Prostate gland (tissue), 2 donors: ENCODE data around the gene SCFD2. TPM values are rescaled to one million over a fixed set of nuclear protein-coding genes. Genes with fewer than 3 reads are reported as not detected.
"Not testable (repeated sequence)": the region's sequence is repeated elsewhere in the genome, so short reads cannot be mapped to it uniquely, and the experiment has no call there.

ENCODE experiments used
- DNase-seq: peaks from one replicate; pipeline ENCODE4 v3.0.0-alpha.2; 2019; ENCODE audit warnings: low spot score
- H3K27ac ChIP-seq, 2 donors: fragments of 200-600 bp; sonication (generic); 2 replicates each; pipeline ENCODE4 v1.5.1; 2017 to 2019
- H3K27me3 ChIP-seq: fragments of 200-600 bp; sonication (generic); replicated peaks from 2 replicates; pipeline ENCODE4 v1.5.1; 2019; ENCODE audit not compliant: insufficient read depth
- H3K36me3 ChIP-seq, 2 donors: fragments of 200-600 bp; sonication (generic); 1 replicate in 1 of 2; 2 replicates in 1 of 2; pipeline versions ENCODE4 v1.5.1 to v1.8.1; 2017 to 2019
- H3K4me1 ChIP-seq: fragments of 200-600 bp; sonication (generic); replicated peaks from 2 replicates; pipeline ENCODE4 v1.5.1; 2019
- H3K4me3 ChIP-seq, 2 donors: fragments of 200-600 bp; sonication (generic); 2 replicates each; pipeline ENCODE4 v1.5.1; 2017 to 2019
- H3K9me3 ChIP-seq: fragments of 200-600 bp; sonication (generic); 2 replicates; pipeline ENCODE4 v1.5.1; 2017
- CTCF ChIP-seq, 4 experiments: fragments of 200-600 bp in 2 of 4; fragments of 450-650 bp in 2 of 4; sonication (generic) in 2 of 4; IDR thresholded peaks; 1 replicate in 3 of 4; 2 replicates in 1 of 4; pipeline ENCODE4 v1.5.1; 2016 to 2019; ENCODE audit warnings: antibody characterized with exemption in 4 of 4, mild to moderate bottlenecking in 2 of 4, moderate library complexity in 2 of 4
- POLR2A ChIP-seq: fragments of 450-650 bp; IDR thresholded peaks from one replicate; pipeline ENCODE4 v1.6.1; 2016; ENCODE audit warnings: antibody characterized with exemption, mild to moderate bottlenecking
- POLR2AphosphoS5 ChIP-seq: sonication (generic); formaldehyde crosslinking; IDR thresholded peaks from one replicate; pipeline ENCODE4 v1.6.1; 2017; ENCODE audit warnings: antibody characterized with exemption
- WGBS: methylation state at CpG from one replicate; pipeline ENCODE4 v1.1.5; 2018; 5-methylcytosine and 5-hydroxymethylcytosine counted together
- intact Hi-C: fragments of 100-400 bp; cut with DNase I; formaldehyde crosslinking; loops from one replicate; pipeline ENCODE4 v1.14.2; 2022
- total RNA-seq, 2 donors: library from RNA; depleted of rRNA; stranded (reverse); fragments of >200 nt; gene quantifications; one replicate each; pipeline ENCODE4 v1.1.0, GENCODE V29; 2016

Gene SCFD2
- total RNA-seq, 2 donors from 2014 or later, result 10.7 to 21.1 TPM

DNA sequence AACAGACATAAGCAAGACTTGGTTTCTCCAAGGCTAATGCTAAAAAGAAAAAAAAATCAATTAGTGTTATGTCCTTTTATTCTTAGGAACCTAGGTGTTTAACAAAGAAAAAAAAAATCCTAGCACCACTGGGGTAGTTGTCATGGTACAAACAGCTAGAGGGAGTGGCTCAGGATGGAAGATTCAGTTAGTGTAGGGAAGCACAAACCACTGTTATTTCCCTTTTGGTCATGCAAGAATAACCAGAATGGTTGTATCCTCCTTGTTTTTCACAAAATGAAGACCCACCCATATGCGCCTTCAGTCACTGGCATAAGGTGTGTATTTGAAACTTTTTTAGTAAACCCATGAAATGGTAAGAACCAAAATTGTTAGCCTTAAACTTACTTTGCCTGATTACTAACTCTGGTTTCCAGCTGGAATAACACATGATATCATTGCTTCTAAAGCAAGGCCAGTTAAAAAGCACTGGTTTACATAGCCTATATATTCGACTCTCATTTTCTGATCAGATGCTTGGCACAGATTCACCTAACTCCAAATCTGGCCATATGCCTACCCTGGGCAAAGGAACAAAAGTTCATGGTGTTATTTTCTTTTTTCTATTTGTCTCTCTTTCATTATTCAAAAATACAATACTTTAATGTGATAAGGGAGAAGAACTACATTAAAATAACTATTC is 132.6 kb downstream of the SCFD2 start:
- no peak overlapping the region for H3K4me3 ChIP-seq
- no peaks in the 10 kb centered on the region for H3K27me3 ChIP-seq
- H3K27ac ChIP-seq, result no peak overlapping the region
- WGBS, result 53% methylated on average over 2 of the region's 2 CpGs
- no peak for DNase-seq
- H3K36me3 ChIP-seq, result no peaks in the 10 kb centered on the region
- TF ChIP-seq CTCF (IDR thresholded peaks at IDR 0.05) (no peak), POLR2A (no peak), POLR2AphosphoS5 (no peak)
- intact Hi-C loops, result no loop called here
- H3K4me1 ChIP-seq, result no peaks in the 10 kb centered on the region
- H3K9me3 ChIP-seq, result no peaks in the 10 kb centered on the region

DNA sequence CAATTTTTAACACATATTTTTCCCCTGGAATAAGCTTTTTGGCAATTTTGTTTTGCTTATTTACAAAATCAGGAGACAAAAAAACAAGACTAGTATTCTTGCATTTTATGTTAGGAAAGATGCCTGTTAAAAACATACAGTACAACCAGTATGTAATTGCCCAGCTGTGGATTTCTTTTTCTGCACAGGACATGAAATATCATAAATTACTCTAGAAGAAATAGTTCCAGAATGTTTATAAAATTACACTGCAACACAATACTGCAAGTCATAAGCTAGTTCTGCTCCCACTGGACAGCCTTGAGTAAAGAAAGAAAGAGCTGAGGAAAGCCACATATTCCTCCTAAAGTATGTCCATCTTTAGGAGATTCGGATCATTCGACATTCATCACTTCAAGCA is 133.5 kb downstream of the SCFD2 start:
- intact Hi-C loops, result no loop called here
- 76% methylated on average over 2 of the region's 2 CpGs for WGBS
- H3K4me3 ChIP-seq, result no peak overlapping the region
- TF ChIP-seq CTCF (IDR thresholded peaks at IDR 0.05) (no peak), POLR2AphosphoS5 (no peak), POLR2A (no peak)
- H3K4me1 ChIP-seq, result no peaks in the 10 kb centered on the region
- no peaks in the 10 kb centered on the region for H3K36me3 ChIP-seq
- no peak for DNase-seq
- H3K27ac ChIP-seq, result no peak overlapping the region
- no peaks in the 10 kb centered on the region for H3K27me3 ChIP-seq
- H3K9me3 ChIP-seq, result no peaks in the 10 kb centered on the region

DNA sequence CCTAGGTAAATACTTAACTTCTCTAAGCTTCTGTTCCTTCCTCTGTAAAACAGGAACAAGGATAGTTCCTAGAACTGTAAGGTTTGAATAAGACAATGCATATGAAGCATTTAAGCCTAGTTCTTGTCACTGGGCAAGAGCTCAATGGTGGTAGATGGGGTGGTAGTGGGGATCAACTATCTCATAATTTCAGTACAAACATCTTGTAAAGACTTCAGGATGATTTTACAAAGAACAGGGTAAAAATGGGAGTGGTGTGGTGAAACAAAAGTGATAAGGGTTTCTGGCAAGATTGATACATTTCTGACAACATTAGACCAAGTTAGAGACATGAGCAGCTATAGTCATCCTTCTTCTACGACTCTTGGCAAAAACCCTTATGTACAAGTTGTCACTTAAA is 137.8 kb downstream of the SCFD2 start:
- Histone ChIP-seq H3K4me1 (no peaks in the 10 kb centered on the region), H3K4me3 (no peak overlapping the region), H3K9me3 (no peaks in the 10 kb centered on the region), H3K36me3 (no peaks in the 10 kb centered on the region), H3K27ac (no peak overlapping the region), H3K27me3 (no peaks in the 10 kb centered on the region)
- intact Hi-C loops, result no loop called here
- no peak for DNase-seq
- 69% methylated on average over 1 of the region's 1 CpG for WGBS
- TF ChIP-seq CTCF (IDR thresholded peaks at IDR 0.05) (no peak), POLR2AphosphoS5 (no peak), POLR2A (no peak)

DNA sequence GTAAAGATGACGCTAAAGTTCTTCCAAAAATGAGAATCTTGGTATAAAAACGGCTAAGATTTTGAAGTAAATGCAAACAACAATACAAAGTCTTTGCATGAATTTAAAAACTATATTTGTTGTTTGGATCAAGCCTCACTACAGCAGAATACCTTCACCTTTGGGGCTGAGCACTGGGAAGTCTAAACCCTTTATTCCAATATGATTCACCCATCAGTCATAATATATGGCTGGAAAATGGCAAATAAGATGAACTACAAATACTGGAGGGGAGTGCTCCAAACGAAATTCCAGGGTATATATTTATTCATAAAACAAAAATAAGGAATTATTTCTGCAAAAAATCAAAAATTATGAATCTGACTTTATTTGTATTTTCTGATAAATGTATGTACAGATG is 138.4 kb downstream of the SCFD2 start:
- Histone ChIP-seq H3K27ac (no peak overlapping the region), H3K4me3 (no peak overlapping the region), H3K36me3 (no peaks in the 10 kb centered on the region), H3K9me3 (no peaks in the 10 kb centered on the region), H3K27me3 (no peaks in the 10 kb centered on the region), H3K4me1 (no peaks in the 10 kb centered on the region)
- TF ChIP-seq POLR2AphosphoS5, result no peak
- TF ChIP-seq CTCF (IDR thresholded peaks at IDR 0.05), result no peak
- TF ChIP-seq POLR2A, result no peak
- DNase-seq, result no peak
- intact Hi-C loops, result no loop called here
- WGBS, result 88% methylated on average over 3 of the region's 3 CpGs

- Histone ChIP-seq H3K27me3 (no peaks in the 10 kb centered on the region), H3K27ac (no peak overlapping the region)
- intact Hi-C loops, result no loop called here
These were observed 143.9 kb downstream of the SCFD2 start for GRCh38 chr4:53221832-53222480.

GRCh38 chr4:53219148-53219547 is 146.7 kb downstream of the SCFD2 start:
- over 99% methylated on average over 16 of the region's 16 CpGs for WGBS
- H3K27ac ChIP-seq, intact Hi-C loops, H3K27me3 ChIP-seq, H3K4me1 ChIP-seq, H3K36me3 ChIP-seq, H3K9me3 ChIP-seq, H3K4me3 ChIP-seq, DNase-seq: not testable (repeated sequence)

More at GRCh38 chr4:53221832-53222480, 143.9 kb downstream of the SCFD2 start:
- Histone ChIP-seq H3K36me3 (no peaks in the 10 kb centered on the region), H3K4me3 (no peak overlapping the region), H3K9me3 (no peaks in the 10 kb centered on the region), H3K4me1 (no peaks in the 10 kb centered on the region)
- TF ChIP-seq CTCF (IDR thresholded peaks at IDR 0.05) (no peak), POLR2A (no peak), POLR2AphosphoS5 (no peak)
- 96% methylated on average over 3 of the region's 3 CpGs for WGBS
- no peak for DNase-seq
